GM21825 (cell line): ENCODE measurements around the gene ZNF2.
"Not testable (repeated sequence)": the region's sequence is repeated elsewhere in the genome, so short reads cannot be mapped to it uniquely, and the experiment has no call there.

ENCODE experiments used
- ATAC-seq: cut with Tn5 transposase; IDR thresholded peaks from one replicate; pipeline ENCODE4 v1.9.1; 2021; ENCODE audit warnings: mild to moderate bottlenecking, moderate library complexity; ENCODE audit not compliant: unreplicated experiment

The ZNF2 gene

GRCh38 chr2:95165371-95166064 is at the start of gene ZNF2:
Gene ZNF2 (plus strand): TSS chr2:95165809. CDS start chr2:95176227, 10,418 bp downstream.
- ATAC-seq, result peak; percentile 90

- ATAC-seq, result peak; percentile 2
Measured at GRCh38 chr2:95121093-95121406, 44.6 kb upstream of the ZNF2 start.

DNA sequence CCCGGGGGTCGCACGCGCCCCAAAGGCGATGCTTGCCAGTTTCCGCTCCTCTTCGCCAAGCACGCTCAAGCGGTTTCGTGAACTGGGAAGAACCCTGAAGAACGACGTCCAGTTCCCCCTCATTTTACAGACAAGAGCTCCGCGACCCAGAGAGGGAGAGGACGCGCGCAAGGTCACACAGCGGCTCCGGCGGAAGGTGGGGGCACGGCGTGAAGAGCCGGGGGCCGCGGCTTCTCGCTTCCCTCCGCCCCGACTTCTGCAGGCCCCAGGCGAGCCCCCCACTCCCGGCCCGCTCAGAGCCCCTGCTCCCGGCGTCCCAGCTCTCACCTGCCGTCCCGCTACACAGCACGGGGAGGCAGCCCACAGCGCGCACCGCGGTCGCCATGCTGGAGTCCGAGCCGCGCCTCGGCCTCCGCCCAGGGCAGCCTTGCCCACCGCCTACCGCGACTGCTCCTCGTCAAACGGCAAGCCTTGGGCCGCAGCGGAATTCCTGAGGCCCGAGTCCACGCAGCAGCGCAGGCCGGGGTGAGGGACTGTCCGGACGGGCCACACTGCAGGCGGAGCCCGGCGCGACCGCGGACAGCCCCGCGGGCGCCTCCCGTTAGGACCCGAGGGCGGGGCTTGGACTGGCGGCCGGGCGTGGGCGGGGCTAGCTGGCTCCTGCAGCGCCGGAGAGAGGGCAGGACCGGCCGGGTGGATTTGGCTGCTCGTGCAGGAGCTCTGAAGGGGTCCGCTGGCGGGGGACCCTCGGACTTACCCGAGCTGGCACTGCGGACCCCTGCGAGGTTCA is 44.0 kb upstream of the ZNF2 start, which contains the start of gene MRPS5:
TSS of gene MRPS5 (minus strand) at position 402 of the 790 bp plus-strand sequence. CDS start at position 385, 17 bp downstream.
- peak; percentile 96 for ATAC-seq

DNA sequence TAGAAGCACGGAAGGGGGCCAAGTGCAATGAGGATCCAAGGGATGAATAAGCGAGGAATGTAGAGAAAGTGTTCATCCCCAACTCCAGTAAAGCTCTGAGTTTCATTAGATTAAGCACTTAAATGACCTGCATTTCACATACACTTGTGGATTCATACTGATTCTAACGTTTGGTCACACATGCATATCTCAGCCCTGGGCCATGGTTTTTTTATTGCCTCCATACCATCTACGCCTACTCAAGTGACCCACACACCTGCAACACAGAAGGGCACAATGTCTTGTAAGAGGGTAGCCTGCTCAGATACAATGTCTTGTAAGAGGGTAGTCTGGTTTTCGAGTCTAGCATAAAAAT is 43.4 kb upstream of the ZNF2 start:
- no peak for ATAC-seq

DNA sequence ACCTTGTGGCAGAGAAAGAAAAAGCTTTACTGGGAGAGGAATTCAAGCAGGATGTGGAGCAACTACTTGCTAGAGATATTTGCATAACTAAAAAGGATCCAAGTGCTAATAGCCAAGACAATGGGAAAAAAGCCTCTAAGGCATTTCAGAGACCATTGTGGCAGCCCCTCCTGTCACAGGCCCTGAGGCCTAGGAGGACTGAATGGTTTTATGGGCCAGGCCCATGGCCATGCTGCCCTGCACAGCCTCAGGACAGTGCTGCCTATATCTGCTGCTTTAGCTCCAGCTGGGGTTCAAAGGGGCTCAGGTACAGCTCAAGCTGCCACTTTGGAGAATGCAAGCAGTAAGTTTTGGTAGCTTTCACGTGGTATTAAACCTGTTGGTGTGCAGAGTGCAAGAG is 26.9 kb upstream of the ZNF2 start:
- ATAC-seq, result no peak

- ATAC-seq, result no peak
Measured at GRCh38 chr2:95143838-95144237, 21.8 kb upstream of the ZNF2 start.

- no peak for ATAC-seq
Measured at GRCh38 chr2:95149397-95149984, 16.1 kb upstream of the ZNF2 start.

DNA sequence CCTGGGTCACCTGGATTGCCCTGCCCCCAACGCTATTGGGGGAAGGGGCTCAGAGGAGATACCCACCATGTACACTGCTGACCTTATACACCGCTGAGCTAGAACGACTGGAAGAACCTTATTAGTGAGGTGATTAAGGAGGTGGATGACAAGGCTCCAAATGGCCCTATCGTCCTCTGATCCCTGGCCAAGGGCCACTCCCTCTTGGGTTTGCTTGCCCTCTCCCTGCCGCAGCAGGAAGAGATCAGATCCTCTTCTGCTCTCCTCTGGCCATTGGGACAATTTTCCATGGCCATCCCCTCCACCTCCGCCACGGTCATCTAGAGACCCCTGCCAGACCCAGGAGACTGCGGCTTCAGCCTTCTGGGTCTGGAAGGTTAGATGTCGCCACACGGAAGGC is 7.2 kb upstream of the ZNF2 start:
- ATAC-seq, result no peak

DNA sequence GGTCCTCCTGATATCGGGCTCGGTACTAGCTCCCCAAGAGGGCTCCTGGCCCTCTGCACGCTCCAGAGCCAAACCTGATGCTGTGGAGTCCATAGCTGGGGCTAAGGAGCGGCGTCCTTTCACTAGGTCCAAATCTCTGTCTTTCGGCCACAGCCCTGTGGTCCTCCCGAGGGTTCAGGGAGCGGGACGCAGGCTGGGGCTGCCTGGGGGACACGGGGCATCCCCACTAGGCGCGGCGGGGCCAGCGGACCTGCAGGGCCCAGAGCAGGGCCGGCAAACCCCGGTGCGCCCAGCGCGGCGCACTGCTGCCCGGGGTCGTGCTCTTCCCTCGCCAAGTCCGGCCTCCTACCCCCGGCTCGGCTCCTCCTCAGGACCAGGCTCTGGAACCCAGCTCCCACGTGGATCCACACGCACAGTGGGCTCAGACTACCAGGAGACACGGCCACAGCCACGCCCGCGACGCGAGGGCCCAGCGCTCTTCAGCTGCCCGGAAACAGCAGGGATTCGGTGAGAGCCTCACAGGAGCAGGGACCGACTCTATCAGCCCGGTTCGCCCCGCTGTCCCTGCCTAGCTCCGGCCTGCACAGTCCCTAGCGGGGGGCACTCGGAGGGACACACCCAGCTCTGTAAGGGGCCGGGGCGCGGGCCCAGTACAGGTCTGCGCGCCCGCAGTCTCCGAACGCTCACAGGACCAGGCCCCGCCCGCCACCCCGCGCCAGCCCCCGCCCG is 6.6 kb upstream of the ZNF2 start:
- ATAC-seq, result peak; percentile 38

DNA sequence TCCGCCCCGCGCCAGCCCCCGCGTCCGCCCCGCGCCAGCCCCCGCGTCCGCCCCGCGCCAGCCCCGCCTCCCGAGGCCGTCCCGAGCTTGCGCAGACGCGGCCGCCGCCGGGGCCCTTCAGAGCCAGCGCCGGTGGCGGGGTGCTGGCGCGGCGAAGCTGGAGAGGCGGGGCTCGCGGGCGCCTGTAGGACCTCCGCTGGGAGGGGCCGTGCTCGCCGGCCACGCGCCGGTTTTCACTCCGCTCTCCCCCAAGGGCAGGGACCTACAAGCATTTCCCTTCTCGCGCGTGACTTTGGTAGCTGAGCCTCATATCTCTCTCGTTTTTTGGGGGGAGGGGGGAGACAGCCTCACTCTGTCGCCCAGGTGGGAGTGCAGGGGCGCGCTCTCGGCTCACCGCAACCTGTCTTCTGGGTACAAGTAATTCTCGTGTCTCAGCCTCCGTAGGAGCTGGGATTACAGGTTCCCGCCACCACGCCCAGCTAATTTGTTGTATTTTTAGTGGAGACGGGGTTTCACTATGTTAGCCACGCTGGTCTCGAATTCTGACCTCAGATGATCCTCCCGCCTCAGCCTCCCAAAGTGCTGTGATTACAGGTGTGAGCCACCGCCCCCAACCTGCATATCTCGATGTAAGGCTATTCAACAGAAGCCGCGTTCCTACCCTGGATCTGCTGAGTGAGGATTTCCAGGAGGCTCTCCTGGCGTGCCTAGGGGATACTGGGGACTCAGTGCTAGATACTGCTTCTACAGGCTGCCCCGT is 5.7 kb upstream of the ZNF2 start, which contains the start of gene ZNF514:
TSS of gene ZNF514 (minus strand) at position 159 of the 760 bp plus-strand sequence. CDS start 6,595 bp downstream, outside the sequence.
- ATAC-seq, result peak; percentile 85

DNA sequence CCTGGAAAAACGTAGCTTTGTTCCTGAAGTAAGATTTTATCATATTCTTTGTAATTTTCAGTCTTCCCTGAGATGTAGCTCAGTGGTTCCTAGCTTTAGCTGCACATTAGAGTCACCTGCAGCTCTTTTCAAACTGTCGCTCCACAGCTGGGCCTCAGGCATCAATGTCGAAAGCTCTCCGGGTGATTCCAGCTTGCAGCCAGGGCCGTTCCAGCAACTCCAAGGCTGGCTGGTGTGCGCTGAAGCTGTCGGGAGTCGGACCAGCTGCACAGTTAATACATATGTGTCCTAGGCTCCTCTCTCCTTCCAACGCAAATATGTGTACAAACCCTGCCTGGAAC is 609 bp upstream of the ZNF2 start:
- no peak for ATAC-seq

DNA sequence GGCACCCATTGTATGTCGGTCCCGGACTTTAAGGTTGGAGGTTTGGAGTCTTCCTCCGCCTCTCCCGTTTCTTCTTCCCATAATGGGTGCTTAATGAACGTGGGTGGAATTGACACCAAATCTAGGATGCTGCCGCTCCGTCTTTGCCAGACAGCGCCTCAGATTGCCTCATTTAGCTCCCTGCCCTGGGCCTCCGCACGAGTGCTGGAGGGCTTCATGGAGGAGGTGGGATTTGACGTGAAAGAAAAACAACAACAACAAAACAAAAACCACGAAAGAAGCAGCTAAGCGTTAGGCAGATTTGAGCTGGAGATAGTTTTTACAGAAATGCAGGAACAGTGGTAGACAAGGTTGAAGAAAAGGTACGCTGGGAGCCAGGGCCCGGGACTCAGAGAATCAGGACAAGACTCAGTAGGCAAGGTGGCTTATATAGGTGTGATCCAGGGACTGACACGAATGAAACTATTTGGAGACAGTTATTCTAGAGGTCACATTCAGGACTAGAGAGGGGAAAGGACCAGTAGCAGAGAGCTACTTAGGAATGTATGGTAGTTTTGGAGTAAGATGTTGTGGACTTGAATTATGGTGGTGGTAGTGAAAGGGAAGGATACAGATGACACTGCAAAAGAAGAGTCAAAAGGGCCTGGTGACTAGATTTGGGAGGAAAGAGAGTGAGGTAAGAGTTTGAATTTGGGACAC is 605 bp downstream of the ZNF2 start:
- ATAC-seq, result peak; percentile 5

GRCh38 chr2:95171902-95172301 is 6.3 kb downstream of the ZNF2 start:
- no peak for ATAC-seq

- ATAC-seq, result no peak
Measured at GRCh38 chr2:95174031-95174542, 8.5 kb downstream of the ZNF2 start.

GRCh38 chr2:95179451-95179850 is 13.8 kb downstream of the ZNF2 start:
- no peak for ATAC-seq

GRCh38 chr2:95181774-95182173 is 16.2 kb downstream of the ZNF2 start:
- ATAC-seq, result no peak

- ATAC-seq, result no peak
Measured at GRCh38 chr2:95185197-95185596, 19.6 kb downstream of the ZNF2 start.

GRCh38 chr2:95185973-95186372 is 20.4 kb downstream of the ZNF2 start:
- ATAC-seq, result no peak

DNA sequence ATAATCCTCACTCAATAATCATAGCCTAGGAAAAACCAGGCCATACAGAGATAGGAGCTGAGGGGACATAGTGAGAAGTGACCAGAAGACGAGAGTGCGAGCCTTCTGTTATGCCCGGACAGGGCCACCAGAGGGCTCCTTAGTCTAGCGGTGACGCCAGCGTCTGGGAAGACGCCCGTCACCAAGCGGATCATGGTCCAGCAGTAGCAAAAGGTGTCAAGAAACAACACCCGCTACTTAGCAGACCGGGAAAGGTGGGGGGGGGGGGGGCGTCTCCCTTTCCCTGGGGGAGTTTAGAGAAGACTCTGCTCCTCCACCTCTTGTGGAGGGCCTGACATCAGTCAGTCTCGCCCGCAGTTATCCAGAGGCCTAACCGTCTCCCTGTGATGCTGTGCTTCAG is 27.3 kb downstream of the ZNF2 start:
- not testable (repeated sequence) for ATAC-seq

DNA sequence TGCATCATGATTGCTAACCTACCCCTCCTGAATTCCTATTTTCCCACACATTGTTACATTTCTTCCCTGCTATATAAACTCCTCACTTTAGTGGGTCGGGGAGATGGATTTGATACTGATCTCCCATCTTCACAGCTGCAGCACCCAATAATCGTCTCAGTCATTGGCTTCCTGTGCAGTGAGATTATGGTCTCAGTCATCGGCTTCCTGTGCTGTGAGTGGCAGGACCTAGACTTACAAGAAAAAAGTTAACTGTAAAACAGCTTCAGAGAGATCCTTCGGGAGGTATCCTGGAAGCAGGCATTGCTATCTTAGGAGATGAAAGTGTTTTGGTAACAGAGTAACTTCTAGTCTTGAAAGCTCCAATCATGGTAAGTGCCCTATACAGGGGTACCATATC is 38.3 kb downstream of the ZNF2 start:
- no peak for ATAC-seq
